GM21825 (cell line): ENCODE results near the gene SH3D19.
A peak's percentile ranks its signal among the peaks of the same experiment; 100 is the strongest.

Experiments used
- ATAC-seq: cut with Tn5 transposase; IDR thresholded peaks from one replicate; pipeline ENCODE4 v1.9.1; 2021; ENCODE audit warnings: mild to moderate bottlenecking, moderate library complexity; ENCODE audit not compliant: unreplicated experiment

The SH3D19 gene, protein sequence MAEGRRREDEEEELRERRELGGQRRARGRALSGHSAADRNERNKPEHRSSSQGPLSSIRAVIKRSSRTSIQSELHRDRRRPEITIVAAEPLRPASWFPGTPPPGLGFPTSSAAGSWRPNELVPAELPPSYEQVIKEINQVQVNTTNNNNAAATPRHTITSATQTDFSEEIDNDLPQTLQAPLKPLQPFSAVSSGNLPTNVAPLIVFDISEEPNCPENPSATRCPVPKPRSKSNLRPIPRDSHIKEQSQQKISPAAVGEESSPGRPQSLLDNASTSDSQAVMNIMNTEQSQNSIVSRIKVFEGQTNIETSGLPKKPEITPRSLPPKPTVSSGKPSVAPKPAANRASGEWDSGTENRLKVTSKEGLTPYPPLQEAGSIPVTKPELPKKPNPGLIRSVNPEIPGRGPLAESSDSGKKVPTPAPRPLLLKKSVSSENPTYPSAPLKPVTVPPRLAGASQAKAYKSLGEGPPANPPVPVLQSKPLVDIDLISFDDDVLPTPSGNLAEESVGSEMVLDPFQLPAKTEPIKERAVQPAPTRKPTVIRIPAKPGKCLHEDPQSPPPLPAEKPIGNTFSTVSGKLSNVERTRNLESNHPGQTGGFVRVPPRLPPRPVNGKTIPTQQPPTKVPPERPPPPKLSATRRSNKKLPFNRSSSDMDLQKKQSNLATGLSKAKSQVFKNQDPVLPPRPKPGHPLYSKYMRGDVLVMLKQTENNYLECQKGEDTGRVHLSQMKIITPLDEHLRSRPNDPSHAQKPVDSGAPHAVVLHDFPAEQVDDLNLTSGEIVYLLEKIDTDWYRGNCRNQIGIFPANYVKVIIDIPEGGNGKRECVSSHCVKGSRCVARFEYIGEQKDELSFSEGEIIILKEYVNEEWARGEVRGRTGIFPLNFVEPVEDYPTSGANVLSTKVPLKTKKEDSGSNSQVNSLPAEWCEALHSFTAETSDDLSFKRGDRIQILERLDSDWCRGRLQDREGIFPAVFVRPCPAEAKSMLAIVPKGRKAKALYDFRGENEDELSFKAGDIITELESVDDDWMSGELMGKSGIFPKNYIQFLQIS

DNA sequence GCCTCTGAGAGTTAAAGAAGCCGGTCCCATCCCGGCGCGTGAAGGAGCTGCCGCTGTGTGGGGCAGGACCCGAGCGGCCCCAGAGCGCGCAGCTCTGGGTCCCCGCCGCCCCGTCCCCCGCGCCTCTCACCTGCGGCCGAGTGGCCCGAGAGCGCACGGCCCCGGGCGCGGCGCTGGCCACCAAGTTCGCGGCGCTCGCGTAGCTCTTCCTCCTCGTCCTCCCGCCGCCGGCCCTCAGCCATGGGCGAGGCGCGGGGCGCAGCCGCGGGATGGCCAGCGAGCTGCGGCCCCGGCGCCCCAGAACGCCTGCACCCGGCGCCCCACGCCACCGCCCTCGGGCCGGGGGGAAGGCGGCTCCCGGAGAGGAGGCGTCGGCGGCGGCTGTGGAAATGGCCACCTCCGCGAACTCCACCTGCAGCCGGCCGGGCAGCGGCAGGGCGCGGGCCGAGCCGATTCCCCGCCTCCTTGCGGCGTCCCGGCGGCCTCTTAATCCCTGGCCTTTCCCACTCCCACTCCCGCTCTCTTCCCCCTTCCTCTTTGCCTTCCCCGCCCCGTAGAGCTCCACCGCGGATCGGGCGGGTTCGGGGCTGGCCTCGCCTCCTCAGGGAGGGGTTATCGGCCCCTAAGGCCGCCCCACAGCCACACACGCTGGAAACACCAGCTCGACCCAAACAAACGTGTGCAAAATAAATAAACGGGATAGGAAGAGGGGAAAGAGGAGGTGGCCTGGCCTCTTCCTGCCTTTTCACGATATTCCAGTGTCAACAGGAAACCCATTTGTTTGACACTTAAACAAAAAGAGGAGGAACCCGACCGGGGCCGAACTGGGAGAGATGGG, at the start of gene SH3D19:
Gene SH3D19 (minus strand): TSS at position 495 of the 838 bp plus-strand sequence. CDS start 253 bp downstream, at position 242.
- ATAC-seq, result no peak

DNA sequence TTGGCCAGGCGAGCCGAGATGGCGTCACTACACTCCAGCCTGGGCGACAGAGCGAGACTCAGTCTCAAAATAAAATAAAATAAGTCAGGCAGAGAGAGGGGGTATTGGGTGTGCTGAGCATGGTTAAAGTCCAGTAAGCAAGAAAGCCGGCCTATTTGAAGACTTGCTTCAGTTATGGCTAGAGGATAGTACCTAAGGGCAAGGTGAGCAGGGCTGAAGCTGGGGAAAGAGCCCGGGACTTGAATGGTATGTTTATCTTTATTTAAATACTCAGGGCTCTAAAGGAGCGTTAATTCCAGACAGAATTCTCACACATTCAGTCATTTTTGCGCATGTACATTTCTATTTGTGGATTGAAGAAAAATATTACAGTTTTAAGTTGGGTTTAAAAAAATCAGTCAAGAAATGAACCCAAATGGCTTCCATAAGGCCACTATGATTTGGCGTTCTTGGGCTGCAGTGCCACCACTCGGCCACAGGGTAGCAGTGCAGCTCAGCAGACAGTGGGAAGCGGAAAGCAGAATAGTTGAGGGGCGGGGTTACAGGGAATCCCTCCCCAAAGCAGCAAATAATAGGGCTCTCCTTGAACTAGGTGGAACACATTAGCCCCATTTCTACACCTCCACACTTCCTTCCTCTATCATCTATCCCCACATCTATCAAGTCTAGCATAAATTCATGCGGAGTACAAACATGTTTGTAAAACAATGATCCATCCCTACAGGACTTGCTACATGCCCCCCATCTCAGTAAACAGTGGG, 37.2 kb upstream of the SH3D19 start:
- ATAC-seq, result peak; percentile 98

DNA sequence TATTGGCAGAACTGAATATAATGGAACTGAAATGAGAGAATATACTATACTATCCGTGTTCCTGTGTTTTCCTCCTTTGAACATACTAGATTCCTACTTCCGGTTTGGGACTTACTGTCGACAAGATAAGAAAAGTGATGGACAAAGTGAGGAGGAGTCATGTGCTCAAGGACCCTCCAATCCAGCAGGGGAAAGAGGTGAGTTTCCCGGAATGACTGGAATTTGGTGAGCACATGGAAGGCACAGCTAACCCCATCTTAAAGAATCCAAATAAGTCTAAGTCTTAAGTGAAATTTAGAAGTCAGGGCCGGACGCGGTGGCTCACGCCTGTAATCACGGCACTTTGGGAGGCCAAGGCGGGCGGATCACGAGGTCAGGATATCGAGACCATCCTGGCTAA, 36.6 kb upstream of the SH3D19 start:
- no peak for ATAC-seq

DNA sequence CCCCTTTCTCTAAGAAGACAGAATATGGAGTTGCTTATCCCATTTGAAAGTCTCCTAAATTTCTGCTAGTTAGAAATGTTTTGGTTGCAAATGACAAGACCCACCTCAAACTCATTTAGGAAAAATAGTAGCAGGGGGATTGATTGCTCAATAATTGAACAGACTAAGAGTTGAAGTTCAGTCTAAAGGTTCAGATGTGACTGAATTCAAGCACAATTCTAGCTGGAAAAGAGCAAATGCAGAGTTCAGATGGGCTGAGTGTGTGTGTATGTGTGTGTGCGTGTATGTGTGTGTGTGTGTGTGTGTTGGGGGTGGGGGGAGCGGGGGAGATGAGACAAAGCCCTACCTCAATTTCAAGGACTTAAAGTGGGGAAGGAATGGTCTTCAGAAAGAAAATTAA, 35.7 kb upstream of the SH3D19 start:
- ATAC-seq, result no peak

DNA sequence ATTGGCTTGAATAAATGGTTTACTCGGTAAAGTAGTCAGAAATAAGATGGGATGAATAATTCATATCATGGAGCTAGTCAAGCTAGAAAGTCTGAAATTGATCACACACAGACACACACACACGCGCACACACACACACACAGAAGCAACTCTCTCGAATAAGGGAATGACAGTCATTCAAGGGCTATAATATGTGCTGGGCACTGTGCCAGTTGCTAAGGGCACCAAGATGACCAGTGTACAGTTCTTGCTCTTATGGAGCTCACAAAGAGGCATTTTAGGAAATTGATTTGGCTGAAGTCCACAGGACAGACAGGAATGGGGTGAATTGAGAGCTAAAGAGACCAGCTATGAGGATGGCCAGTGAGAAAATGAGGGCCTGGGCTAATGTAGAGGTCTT, 34.2 kb upstream of the SH3D19 start:
- no peak for ATAC-seq

DNA sequence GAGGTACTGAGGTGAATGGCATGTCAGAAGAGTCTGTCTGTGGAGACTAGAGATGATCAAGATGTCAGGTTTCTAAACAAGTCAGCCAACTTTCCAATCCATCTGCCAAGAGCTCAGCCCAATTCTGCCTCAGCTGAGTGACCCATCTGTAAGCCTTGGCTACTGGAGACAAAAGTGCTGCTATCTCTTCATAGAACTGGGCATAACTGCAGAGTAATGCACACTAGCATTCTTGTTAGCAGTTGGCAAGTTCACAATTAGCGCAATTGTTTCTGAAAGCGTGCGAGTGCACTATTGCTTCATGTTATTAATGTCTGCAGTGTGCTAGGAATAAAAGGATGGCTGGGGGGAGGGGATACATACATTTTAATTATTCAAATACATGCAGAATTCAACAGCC, 32.9 kb upstream of the SH3D19 start:
- ATAC-seq, result no peak

DNA sequence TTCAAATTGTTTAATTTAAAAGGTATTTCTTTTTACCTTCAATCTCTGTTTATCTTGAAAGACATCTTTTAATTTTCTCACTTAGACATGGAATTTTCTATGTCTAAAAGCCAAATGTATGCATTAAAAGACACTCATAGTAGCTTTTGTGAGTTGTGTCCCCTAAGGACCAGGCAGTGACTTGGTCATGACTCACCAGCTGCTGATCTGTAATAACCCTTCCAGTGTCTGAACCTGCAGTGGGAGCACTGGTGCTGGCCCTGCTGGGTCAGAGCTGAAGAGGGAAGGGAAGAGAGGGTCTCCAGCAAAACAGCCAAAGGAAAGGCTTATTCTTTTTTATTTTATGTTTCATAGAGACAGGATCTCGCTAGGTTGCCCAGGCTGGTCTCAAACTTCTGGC, 31.1 kb upstream of the SH3D19 start:
- ATAC-seq, result no peak

DNA sequence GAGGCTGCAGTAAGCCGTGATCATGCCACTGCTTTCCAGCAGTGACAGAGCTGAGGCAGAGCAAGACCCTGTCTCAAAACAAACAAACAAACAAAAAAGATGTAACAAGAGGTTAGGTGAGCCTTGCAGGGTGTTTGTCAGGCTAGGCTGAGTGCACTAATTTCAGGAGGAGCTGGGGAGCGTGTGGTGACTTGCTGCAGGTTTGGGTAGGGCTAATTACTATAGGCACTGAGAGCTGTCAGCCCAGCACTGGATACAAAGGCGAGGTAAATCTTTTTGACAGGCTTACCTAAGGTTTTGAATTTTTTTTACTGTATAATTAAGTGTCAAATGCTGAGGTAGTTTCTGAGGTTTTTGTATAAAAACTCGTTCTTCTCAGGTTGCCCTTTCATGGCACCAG, 29.8 kb upstream of the SH3D19 start:
- no peak for ATAC-seq

DNA sequence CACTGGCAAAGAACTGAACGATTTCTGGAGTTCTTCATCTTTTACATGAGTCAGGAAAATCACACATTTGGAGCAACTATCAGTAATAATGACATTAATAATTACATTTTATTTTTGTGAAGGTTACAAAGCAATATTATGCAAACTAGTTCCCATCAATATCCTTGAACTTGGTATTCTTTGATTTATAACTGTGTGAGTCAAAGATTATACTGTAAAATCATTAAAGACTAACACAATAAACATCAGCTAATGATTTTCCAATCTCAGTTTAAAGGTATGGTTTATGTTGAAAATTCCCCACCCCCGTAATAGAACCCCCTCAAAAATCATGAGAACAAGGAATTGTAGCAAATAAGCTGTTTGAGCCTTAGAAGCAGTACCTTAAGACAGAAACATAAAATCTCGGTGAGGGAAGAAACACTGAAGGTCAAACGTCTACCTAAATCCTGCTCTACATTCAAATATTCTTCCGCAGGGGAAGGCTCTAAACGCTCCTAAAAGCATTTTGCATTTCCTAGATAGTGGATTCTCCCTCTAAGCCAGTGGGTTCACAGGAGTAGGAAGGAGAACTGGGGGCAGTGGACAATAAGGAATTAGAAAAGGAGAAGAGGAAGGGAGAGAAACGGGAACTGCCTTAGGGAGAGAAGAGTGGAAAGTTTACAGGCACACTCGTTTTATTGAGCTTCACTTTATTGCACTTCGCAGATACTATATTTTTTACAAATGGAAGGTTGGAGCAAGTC, 22.3 kb upstream of the SH3D19 start:
- no peak for ATAC-seq

DNA sequence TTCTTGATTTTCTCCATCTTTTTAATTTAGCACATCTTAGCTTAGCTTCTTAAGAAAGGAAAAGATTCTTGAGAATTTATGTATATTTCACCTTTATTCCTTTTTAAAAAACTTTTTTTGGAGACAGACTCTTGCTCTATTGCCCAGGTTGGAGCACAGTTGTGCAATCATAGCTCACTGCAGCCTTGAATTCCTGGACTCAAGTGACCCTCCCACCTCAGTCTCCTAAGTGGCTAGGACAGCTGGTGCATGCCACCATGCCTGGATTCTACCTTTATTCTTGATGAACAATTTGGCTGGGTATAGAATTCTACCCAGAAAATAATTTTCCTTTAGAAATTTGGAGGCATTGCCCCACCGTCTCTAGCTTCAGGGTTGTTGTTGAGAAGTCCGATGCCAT, 19.5 kb upstream of the SH3D19 start:
- no peak for ATAC-seq

DNA sequence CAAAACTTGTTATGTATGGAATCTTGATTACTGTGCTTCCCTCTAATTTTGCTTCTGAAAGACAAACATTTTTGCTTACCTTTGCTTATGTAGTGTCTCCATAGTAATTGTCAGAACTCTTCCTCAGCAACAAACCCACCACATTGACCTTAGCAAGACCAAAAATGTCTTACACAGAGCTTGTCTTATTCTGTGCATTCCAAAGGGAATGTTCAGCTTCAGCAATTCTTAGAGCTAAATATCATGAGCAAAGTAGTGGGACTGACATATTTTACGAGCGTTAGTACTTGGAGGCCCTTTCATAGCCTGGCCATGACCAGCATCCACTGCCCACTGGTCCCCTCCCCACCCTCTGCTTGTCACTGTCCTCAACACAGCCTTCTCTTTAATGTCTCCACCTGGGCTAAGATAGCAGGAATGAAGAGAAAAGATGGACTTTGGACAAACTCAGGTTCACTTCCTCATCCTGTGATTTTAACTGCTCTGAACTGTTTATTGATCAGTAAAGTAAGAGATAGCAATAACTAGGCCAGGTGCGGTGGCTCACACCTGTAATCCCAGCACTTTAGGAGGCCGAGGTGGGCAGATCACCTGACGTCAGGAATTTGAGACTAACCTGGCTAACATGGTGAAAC, 15.5 kb upstream of the SH3D19 start:
- ATAC-seq, result no peak

DNA sequence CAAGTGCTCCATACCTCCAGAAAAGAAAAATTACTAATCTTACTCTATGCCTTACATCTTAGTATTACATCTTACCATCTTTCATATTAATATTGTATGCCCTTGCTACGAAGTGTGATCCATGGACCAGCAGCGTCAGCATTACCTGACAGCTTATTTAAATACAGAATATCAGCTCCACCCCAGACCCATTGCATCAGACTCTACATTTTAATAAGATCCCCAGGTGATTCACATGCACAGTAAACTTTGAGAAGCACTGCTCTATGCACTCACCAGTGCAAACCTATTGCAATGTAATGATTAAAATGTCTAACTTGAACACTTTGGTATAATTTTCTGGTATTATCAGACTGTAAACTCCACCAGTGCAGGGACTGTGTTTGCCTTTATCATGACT, 14.1 kb upstream of the SH3D19 start:
- ATAC-seq, result no peak

DNA sequence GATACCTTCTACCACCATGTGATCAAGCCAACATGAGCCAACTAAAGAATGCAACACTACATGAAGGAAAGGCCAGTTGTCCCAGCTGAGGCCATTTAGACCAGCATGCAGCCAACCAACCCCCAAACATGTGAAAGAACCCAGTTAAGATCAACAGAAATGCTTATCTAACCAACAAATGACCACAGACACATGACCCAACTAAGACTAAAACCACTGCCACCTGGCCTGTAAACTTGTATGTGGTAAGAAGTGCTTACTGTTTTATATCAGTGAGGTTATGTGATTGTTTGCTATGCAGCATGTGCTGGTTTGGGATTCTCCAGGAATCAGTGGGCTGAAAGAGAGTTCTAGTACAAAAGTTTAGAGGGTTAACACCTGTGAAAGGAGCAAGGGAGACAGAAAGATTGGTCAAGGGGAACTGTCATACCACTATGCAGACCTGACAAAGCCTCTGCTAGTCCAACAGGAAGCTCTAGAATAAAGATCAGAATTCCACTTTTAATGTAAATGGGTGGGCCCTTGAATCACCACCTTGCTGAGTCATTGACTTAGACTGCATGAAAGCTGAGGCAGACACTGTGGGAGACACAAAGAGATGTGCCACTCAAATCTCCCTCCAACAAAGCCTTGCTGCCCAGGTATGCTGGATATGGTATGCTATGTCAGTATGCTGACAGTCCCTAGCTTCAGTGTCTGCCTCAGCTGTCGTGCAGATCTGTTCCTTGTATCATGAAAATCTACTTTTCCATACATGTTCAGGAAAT, 6.1 kb upstream of the SH3D19 start:
- no peak for ATAC-seq

DNA sequence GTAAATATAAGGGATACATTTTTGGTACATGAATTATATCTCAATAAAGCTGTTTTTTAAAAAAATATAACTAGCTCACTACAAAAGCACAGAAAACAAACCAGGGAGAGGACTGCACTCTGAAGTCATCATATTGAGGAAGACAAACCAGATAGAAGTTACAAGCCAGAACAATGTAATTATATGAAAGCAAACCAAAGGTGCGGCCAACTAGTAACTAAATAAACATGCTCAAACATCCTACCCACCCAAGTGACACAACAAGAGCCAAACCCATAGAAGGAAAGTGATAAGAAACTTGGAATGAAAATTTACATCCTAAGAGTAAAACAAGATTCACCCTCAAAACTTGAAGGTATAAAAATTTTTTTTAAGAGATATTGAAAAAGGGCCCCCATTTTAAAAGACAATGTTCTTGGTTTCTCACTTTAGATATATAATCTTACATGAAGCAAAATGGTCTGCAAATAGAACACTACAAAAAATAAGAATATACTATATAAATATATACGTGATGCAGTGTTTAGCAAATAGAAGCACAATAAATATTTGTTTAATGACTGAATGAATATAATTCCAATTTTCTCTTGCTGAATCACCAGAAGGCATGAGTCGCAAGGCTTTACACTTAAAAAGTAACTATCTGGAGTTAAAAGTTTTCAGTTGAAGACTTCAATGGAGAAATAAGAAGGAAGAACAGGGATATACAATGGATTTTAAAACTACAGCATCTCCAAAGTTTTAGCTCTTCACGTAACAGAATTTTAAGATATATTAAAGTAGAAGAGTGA, 4.0 kb upstream of the SH3D19 start:
- no peak for ATAC-seq

DNA sequence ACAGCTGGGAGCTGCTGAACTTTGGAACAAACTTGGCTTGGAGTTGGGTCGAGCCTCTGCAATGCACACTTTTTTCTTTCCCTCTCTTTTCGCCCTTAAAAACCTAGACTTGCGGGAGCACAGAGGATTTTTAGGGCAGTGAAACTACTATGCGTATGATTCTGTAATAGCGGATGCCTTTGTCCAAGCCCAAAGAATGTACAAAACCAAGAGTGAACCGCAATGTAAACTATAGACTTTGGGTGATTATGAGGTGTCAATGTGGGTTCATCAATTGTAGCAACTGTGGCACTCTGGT, 493 bp upstream of the SH3D19 start:
- no peak for ATAC-seq

DNA sequence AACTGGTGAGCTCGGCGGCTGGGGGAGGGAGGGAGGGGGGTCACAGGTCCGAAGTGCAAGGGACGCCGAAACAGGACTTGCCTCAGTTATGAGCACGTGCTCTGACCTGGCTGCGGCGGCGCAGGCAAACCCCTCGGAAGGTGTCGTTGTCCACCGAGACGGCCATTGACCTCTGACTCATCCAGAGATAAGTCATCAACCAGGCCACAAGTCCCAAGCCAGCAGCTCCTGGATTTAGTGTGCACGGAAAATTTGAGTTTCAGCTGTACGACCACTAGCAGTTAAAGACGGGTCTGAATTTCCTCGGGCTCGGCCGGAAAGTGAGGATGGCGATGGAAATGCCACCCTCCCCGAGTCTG, 674 bp downstream of the SH3D19 start:
- no peak for ATAC-seq

DNA sequence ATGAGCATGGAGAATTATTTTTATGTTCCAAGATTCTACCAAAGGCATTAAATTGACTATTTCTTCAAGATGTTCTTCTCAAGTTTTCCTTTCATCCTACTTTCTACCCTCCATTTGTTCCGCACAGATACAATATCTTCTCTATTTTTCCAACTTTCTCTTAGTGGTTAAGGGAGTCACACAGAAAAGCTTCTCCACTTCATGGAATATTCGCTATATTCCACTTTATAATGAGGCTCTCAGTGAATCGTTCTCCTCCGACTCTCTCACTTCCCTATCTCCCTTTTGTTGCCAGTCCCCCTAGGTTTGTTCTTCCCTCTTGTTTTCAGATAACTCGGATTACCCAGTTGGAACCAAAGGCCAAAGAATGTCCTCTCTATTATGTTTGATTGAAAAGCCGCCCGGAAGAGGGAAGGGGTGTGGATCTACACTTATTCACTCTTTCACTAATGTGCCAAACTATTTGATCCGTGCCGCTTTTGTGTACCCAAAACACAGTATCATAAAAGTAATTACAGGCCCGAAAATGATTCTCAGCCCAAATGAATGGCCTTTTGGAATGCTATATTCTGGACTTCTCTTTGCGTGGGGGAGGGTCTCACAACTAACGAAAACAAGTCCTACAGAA, 1.2 kb downstream of the SH3D19 start:
- no peak for ATAC-seq
